Measurements from ENCODE around the gene CNTNAP2. TPM values are rescaled to one million over a fixed set of nuclear protein-coding genes. Genes with fewer than 3 reads are reported as not detected.

The CNTNAP2 gene
- total and polyA plus RNA-seq, 9 of the 15 experiments (the other 6 are each of a cell fraction or from before 2014, with no cell fraction given), result 0.04 to 0.62 (median 0.09) TPM; not detected in 4

GRCh38 chr7:148161776-148162175 is 2045.2 kb downstream of the CNTNAP2 start (continued):
- TF ChIP-seq NR0B1 (IDR thresholded peaks at IDR 0.05; ENCODE audit: partially characterized antibody) (no peak), TSC22D4 (tag; IDR thresholded peaks at IDR 0.05) (no peak), MEF2A (IDR thresholded peaks at IDR 0.05; ENCODE audit: control insufficient read depth, low read depth, low read length) (no peak)

- Histone ChIP-seq H2AFZ (ENCODE audit: low read depth, low read length) (no peak overlapping the region), H3K4me1 (replicated peaks in 1 of 2; ENCODE audit: control insufficient read depth in 2 of 2, insufficient read depth in 2 of 2, low read length in 2 of 2) (no peaks in the 10 kb centered on the region), H3K27me3 (ENCODE audit: control insufficient read depth in 2 of 2, insufficient read depth in 2 of 2, low read length in 2 of 2) (no peaks in the 10 kb centered on the region), H3K27ac (ENCODE audit: extremely low read depth, low read depth, low read length) (no peak overlapping the region), H3K9ac (ENCODE audit: insufficient read depth in 1 of 2, low read depth in 2 of 2, low read length in 2 of 2) (no peak overlapping the region), H3K9me1 (ENCODE audit: control insufficient read depth, insufficient read depth, low read length) (no peaks in the 10 kb centered on the region), H4K20me1 (replicated peaks; ENCODE audit: control insufficient read depth, insufficient read depth, low read length) (no peaks in the 10 kb centered on the region), H3K4me2 (ENCODE audit: insufficient read depth, low read length) (no peak overlapping the region), H3K4me3 (no peak overlapping the region), H3K79me2 (ENCODE audit: control insufficient read depth, insufficient read depth, low read length) (no peaks in the 10 kb centered on the region), H3K9me3 (replicated peaks; ENCODE audit: control insufficient read depth, insufficient read depth, low read depth, low read length) (no peaks in the 10 kb centered on the region), H3K36me3 (ENCODE audit: control insufficient read depth, insufficient read depth, low read length) (no peaks in the 10 kb centered on the region)
- 3% methylated on average over 4 of the region's 4 CpGs for whole genome bisulfite sequencing (ENCODE audit: insufficient coverage, low coverage, missing lambda C conversion rate)
- no TSS peak for BruUV-seq (replicated peaks)
- in situ Hi-C loops (cut with MboI), result no loop called here
- CTCF ChIA-PET (ENCODE audit: low intra/inter-chr PET ratio), result no interaction called here
- POLR2A ChIA-PET, result no interaction called here
- FAIRE-seq (no peak), ATAC-seq (no peak), DNase-seq (ENCODE audit: extremely low read depth in 1 of 4, low spot score in 3 of 4) (no peak)
- intact Hi-C loops (cut with micrococcal nuclease), result no loop called here
- no peak for TF ChIP-seq ZNF124 (CRISPR knock-in tag; IDR thresholded peaks at IDR 0.05)
- TF ChIP-seq MXD1 (CRISPR knock-in tag; IDR thresholded peaks at IDR 0.05; ENCODE audit: borderline replicate concordance, poor library complexity, severe bottlenecking), result no peak
- TF ChIP-seq EP300 (IDR thresholded peaks at IDR 0.05; ENCODE audit: low read length), result no peak
- TF ChIP-seq CBX2 (IDR thresholded peaks at IDR 0.05; ENCODE audit: insufficient read depth, low read length, poor library complexity, severe bottlenecking), result no peak
- TF ChIP-seq HNRNPK (IDR thresholded peaks at IDR 0.05; ENCODE audit: low read depth, low read length, poor library complexity, severe bottlenecking), result no peak
- TF ChIP-seq ZNF239 (CRISPR knock-in tag; IDR thresholded peaks at IDR 0.05), result no peak
- no peak for TF ChIP-seq ARID2 (IDR thresholded peaks at IDR 0.05)
- no peak for TF ChIP-seq MCM7 (IDR thresholded peaks at IDR 0.05)
- TF ChIP-seq MXI1 (IDR thresholded peaks at IDR 0.05; ENCODE audit: low read depth, low read length), result no peak
- TF ChIP-seq MITF (IDR thresholded peaks at IDR 0.05), result no peak
- no peak for TF ChIP-seq RB1 (IDR thresholded peaks at IDR 0.05; ENCODE audit: low read depth)
- TF ChIP-seq FOXK1 (CRISPR knock-in tag; IDR thresholded peaks at IDR 0.05; ENCODE audit: borderline replicate concordance), result no peak
- TF ChIP-seq HSF4 (CRISPR knock-in tag; IDR thresholded peaks at IDR 0.05; ENCODE audit: borderline replicate concordance), result no peak
- no peak for TF ChIP-seq KDM2B (CRISPR knock-in tag; IDR thresholded peaks at IDR 0.05)
- TF ChIP-seq KLF1 (tag; IDR thresholded peaks at IDR 0.05), result no peak
Observed at GRCh38 chr7:148162808-148163207, 2046.2 kb downstream of the CNTNAP2 start.
